K562 (cell line): ENCODE results near the gene SLC2A6. TPM values are rescaled to one million over a fixed set of nuclear protein-coding genes. Genes with fewer than 3 reads are reported as not detected.

ENCODE experiments used
- ATAC-seq: fragments of 200-7000 bp; cut with Tn5 transposase; 3 replicates; pipeline ENCODE4 v1.9.1; 2020; ENCODE audit warnings: moderate library complexity
- BruUV-seq: library from RNA; stranded (reverse); fragments of 400-500 nt; replicated peaks from 2 replicates; lab custom pipeline; 2021; lab: Mats Ljungman, UMichigan
- CTCF ChIA-PET: fragments of 300-600 bp; formaldehyde crosslinking; extraction: SDS; loops from one replicate; lab custom pipeline; 2021; ENCODE audit warnings: low intra/inter-chr PET ratio; lab: Yijun Ruan, JAX
- POLR2A ChIA-PET: fragments of 300-600, 350-650 bp; sonication (Branson Sonifier 250); formaldehyde crosslinking; extraction: SDS; loops from one replicate; lab custom pipeline; 2021; ENCODE audit warnings: antibody characterized with exemption, inconsistent platforms; lab: Yijun Ruan, JAX
- DNase-seq, 4 experiments: peaks; one replicate each; pipeline versions ENCODE4 v3.0.0 to v3.0.0-alpha.2; 2011 to 2018; ENCODE audit warnings: low spot score in 3 of 4, mixed read lengths in 3 of 4; ENCODE audit errors: extremely low read depth in 1 of 4
- FAIRE-seq: peaks from 2 replicates; lab custom pipeline; 2011; peaks lifted over from hg19 to GRCh38; lab: Jason Lieb, UNC
- H2AFZ ChIP-seq: 2 replicates; pipeline ENCODE4 v1.6.0; 2011; ENCODE audit warnings: low read depth, low read length, control low read depth, inconsistent platforms
- H3K27ac ChIP-seq: fragments of 200-600 bp; 3 replicates; pipeline ENCODE4 v1.8.0; 2011; ENCODE audit warnings: low read depth, mild to moderate bottlenecking, control low read depth, inconsistent platforms, low read length, moderate library complexity, mixed read lengths; ENCODE audit errors: extremely low read depth
- H3K27me3 ChIP-seq, 2 experiments: fragments of 300-600 bp in 1 of 2; 2 replicates in 1 of 2; 3 replicates in 1 of 2; pipeline versions ENCODE4 v1.6.0 to v1.8.0; 2011; ENCODE audit warnings: inconsistent platforms in 2 of 2, low read length in 2 of 2, mild to moderate bottlenecking in 1 of 2, mixed read lengths in 1 of 2, moderate library complexity in 1 of 2; ENCODE audit not compliant: control insufficient read depth in 2 of 2, insufficient read depth in 2 of 2
- H3K36me3 ChIP-seq: fragments of 300-600 bp; 3 replicates; pipeline ENCODE4 v1.8.0; 2011; ENCODE audit warnings: mild to moderate bottlenecking, low read length, inconsistent platforms; ENCODE audit not compliant: control insufficient read depth, insufficient read depth
- H3K4me1 ChIP-seq, 2 experiments: fragments of 200-600 bp in 1 of 2; replicated peaks in 1 of 2; 2 replicates in 1 of 2; 3 replicates in 1 of 2; pipeline versions ENCODE4 v1.5.1 to v1.8.0; 2011; ENCODE audit warnings: inconsistent platforms in 2 of 2, low read length in 2 of 2, mild to moderate bottlenecking in 1 of 2, mixed read lengths in 1 of 2, moderate library complexity in 1 of 2; ENCODE audit not compliant: control insufficient read depth in 2 of 2, insufficient read depth in 2 of 2
- H3K4me2 ChIP-seq: 2 replicates; pipeline ENCODE4 v1.6.1; 2011; ENCODE audit warnings: low read length, control low read depth, inconsistent platforms, mixed read lengths; ENCODE audit not compliant: insufficient read depth
- H3K4me3 ChIP-seq: fragments of 200-600 bp; sonication (generic), shearing (Covaris generic); 2 replicates; pipeline ENCODE4 v1.5.1; 2016; ENCODE audit warnings: control low read depth, inconsistent platforms
- H3K79me2 ChIP-seq: fragments of 200-600 bp; 3 replicates; pipeline ENCODE4 v1.8.0; 2011; ENCODE audit warnings: low read length, inconsistent platforms; ENCODE audit not compliant: control insufficient read depth, insufficient read depth
- H3K9ac ChIP-seq, 2 experiments: 2 replicates each; pipeline versions ENCODE4 v1.6.0 to v1.6.1; 2011; ENCODE audit warnings: low read depth in 2 of 2, low read length in 2 of 2, control low read depth in 1 of 2, inconsistent platforms in 1 of 2, mild to moderate bottlenecking in 1 of 2, mixed read lengths in 1 of 2; ENCODE audit not compliant: insufficient read depth in 1 of 2
- H3K9me1 ChIP-seq: one replicate; pipeline ENCODE4 v1.6.0; 2011; ENCODE audit warnings: inconsistent platforms, mild to moderate bottlenecking, low read length, moderate library complexity; ENCODE audit not compliant: control insufficient read depth, insufficient read depth
- H3K9me3 ChIP-seq: replicated peaks from 2 replicates; pipeline ENCODE4 v1.5.1; 2011; ENCODE audit warnings: low read depth, low read length, inconsistent platforms; ENCODE audit not compliant: control insufficient read depth, insufficient read depth
- H4K20me1 ChIP-seq: replicated peaks from 2 replicates; pipeline ENCODE4 v1.6.1; 2011; ENCODE audit warnings: low read length, inconsistent platforms, mixed read lengths; ENCODE audit not compliant: control insufficient read depth, insufficient read depth
- EGR1 ChIP-seq: fragments of 450-650 bp; conservative IDR thresholded peaks from 2 replicates; pipeline ENCODE4 v1.6.1; 2017; ENCODE audit warnings: mild to moderate bottlenecking
- ZNF41 ChIP-seq: fragments of 250-450 bp; sonication (Bioruptor Pico); conservative IDR thresholded peaks from 2 replicates; pipeline ENCODE4 v1.4.0; 2020; ENCODE audit warnings: mild to moderate bottlenecking
- WGBS: fragments of 100-300 bp; shearing (Covaris generic); methylation state at CpG from one replicate; pipeline ENCODE4 v1.1.6; 2016; ENCODE audit warnings: low coverage, mixed read lengths; ENCODE audit not compliant: insufficient coverage; ENCODE audit errors: missing lambda C conversion rate; 5-methylcytosine and 5-hydroxymethylcytosine counted together
- in situ Hi-C: fragments of 300-500 bp; cut with MboI; formaldehyde crosslinking; loops from 4 replicates; pipeline ENCODE4 v1.15.0; 2018; ENCODE audit warnings: inconsistent platforms, mixed read lengths
- intact Hi-C: fragments of 100-400 bp; cut with micrococcal nuclease; formaldehyde crosslinking; loops from 2 replicates; pipeline ENCODE4 v1.14.2; 2022
- polyA plus RNA-seq, 8 experiments: library from polyadenylated mRNA; depleted of rRNA in 4 of 8; stranded (reverse) in 5 of 8; unstranded in 3 of 8; fragments of >200 nt; fragmentation: Nextera tagmentation in 2 of 8; fragmentation: Illumina TruSeq in 1 of 8; extraction: Ambion mirVana in 2 of 8; extraction: Trizol in 1 of 8; gene quantifications; 2 replicates each; pipeline versions ENCODE4 v1.2.1 to v1.2.3, GENCODE V29; 2011 to 2014; ENCODE audit warnings: inconsistent platforms in 1 of 8, missing spikeins in 1 of 8
- total RNA-seq, 7 experiments: library from RNA; depleted of rRNA in 6 of 7; stranded (reverse); fragments of >200 nt in 6 of 7; fragmentation: Illumina TruSeq in 2 of 7; extraction: Trizol in 2 of 7; gene quantifications; 2 replicates each; pipeline versions ENCODE4 v1.2.1 to v1.2.3, GENCODE V29; 2011 to 2021; ENCODE audit warnings: low replicate concordance in 1 of 7
- TF ChIP-seq, protein P1 (sequence below): fragments of 450-650 bp; IDR thresholded peaks from 2 replicates; pipeline ENCODE4 v1.7.1; 2018; ENCODE audit warnings: mild to moderate bottlenecking, low read depth; ENCODE audit not compliant: partially characterized antibody

Gene SLC2A6
- total and polyA plus RNA-seq, 9 of the 15 experiments (the other 6 are each of a cell fraction or from before 2014, with no cell fraction given): 0.04 to 0.38 (median 0.09) TPM; not detected in 3

DNA sequence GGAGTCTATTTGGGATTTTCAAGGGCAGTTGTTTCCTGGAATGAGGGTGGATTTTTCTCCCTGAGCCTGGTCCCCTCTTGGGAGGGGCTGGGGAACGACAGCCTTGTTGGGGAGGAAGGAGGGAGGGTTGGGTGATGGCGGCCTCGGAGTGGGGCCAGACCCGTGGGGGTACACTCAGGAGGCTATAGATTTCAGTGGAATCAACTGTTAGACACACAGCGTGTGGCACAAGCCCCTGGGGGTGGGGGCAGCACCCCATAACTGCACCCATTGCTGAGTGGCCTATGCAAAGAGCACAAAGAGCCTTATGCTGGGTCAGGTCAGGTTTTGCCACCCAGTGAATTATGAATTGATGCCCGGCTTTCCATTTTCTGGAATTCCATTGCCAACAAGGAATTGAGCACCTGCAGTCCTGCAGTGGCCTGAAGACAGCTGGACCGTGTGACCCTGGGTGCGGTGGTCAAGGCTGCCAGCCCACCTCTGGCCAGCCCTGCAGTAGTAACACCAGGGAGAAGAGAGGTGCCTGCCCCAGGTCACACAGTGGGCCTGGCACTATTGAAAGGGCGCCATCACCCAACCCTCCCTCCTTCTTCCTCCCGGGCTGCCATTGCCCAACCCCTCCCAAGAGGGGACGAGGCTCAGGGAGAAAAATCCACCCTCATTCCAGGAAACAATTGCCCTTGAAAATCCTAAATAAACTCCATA, 37.5 kb upstream of the SLC2A6 start (continued):
- TF ChIP-seq, protein P1, sequence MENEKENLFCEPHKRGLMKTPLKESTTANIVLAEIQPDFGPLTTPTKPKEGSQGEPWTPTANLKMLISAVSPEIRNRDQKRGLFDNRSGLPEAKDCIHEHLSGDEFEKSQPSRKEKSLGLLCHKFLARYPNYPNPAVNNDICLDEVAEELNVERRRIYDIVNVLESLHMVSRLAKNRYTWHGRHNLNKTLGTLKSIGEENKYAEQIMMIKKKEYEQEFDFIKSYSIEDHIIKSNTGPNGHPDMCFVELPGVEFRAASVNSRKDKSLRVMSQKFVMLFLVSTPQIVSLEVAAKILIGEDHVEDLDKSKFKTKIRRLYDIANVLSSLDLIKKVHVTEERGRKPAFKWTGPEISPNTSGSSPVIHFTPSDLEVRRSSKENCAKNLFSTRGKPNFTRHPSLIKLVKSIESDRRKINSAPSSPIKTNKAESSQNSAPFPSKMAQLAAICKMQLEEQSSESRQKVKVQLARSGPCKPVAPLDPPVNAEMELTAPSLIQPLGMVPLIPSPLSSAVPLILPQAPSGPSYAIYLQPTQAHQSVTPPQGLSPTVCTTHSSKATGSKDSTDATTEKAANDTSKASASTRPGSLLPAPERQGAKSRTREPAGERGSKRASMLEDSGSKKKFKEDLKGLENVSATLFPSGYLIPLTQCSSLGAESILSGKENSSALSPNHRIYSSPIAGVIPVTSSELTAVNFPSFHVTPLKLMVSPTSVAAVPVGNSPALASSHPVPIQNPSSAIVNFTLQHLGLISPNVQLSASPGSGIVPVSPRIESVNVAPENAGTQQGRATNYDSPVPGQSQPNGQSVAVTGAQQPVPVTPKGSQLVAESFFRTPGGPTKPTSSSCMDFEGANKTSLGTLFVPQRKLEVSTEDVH: no peak
- TF ChIP-seq, all 486 proteins: peak for 0

DNA sequence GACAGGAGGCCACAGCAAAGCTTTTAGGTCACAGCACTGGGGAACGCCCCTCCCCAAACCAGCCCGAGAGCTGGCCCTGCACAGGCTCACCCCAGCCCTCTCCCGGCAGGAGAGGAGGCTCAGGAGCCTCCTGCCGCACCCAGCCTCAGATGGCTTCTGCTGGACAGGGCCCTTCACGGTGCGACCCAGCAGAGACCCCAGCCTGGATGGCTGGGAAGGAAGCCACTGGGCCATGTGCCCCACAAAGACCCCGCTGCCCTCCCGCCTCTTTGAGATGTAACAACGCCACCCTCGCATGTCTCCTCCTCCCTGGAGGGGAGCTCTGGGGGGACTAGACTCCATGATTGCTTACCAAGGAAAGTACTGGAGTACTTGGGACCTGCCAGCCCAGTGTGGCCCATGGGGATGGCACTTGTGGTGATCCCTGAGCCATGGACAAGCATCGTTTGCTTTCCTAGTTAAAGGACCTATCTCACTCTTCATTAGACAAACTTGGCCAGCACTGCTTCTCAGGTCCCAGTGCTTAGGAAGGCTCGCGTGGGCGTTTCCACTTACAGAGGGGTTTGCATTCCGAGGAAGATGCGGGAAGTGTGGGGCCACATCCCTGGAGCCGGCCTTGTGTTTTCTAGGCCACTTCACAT, 36.8 kb upstream of the SLC2A6 start:
- no peak overlapping the region for H2AFZ ChIP-seq
- in situ Hi-C loops: no loop called here
- no peaks in the 10 kb centered on the region for H3K79me2 ChIP-seq
- H3K4me1 ChIP-seq: peaks cover 0 to 20% of the 10 kb centered on the region in 2 experiments; a peak in 2 of 5 replicates
- ATAC-seq (no peak), DNase-seq (no peak), FAIRE-seq (no peak)
- H4K20me1 ChIP-seq: peaks cover 2% of the 10 kb centered on the region
- no TSS peak for BruUV-seq
- H3K4me2 ChIP-seq: no peak overlapping the region
- no peak overlapping the region for H3K4me3 ChIP-seq
- no peak overlapping the region for H3K27ac ChIP-seq
- peaks cover 7% of the 10 kb centered on the region; the same call in 1 of the 2 replicates for H3K9me3 ChIP-seq
- H3K36me3 ChIP-seq: no peaks in the 10 kb centered on the region; the same call in 2 of the 3 replicates
- no peaks in the 10 kb centered on the region for H3K9me1 ChIP-seq
- peak overlapping the region in 1 of 2 experiments; percentile 26; a peak in 1 of 4 replicates for H3K9ac ChIP-seq
- WGBS: under 1% methylated on average over 14 of the region's 17 CpGs
- POLR2A ChIA-PET: interaction anchor here (0.7 kb wide), 1 partner anchor 16 kb away, joined by 5 read pairs; no protein-coding TSS in a partner anchor
- intact Hi-C loops: no loop called here
- TF ChIP-seq ZNF41 (CRISPR knock-in tag): no peak
- peak; percentile 39; the same call in 1 of the 2 replicates for TF ChIP-seq EGR1
- H3K27me3 ChIP-seq: peaks cover 31 to 69% of the 10 kb centered on the region in 2 experiments
- CTCF ChIA-PET: no interaction called here
